Testis (tissue), 3 donors: ENCODE data around the gene UBASH3B. TPM values are rescaled to one million over a fixed set of nuclear protein-coding genes. Genes with fewer than 3 reads are reported as not detected.

Source experiments
- DNase-seq: peaks from one replicate; pipeline ENCODE4 v3.0.0-alpha.2; 2019
- H3K27ac ChIP-seq, 2 donors: fragments of 200-600 bp; sonication (generic); one replicate each; pipeline ENCODE4 v1.5.1; 2019
- H3K27me3 ChIP-seq: fragments of 200-600 bp; sonication (generic); one replicate; pipeline ENCODE4 v1.5.1; 2019
- H3K36me3 ChIP-seq: fragments of 200-600 bp; sonication (generic); one replicate; pipeline ENCODE4 v1.5.1; 2017; ENCODE audit warnings: low read depth; ENCODE audit errors: missing control alignments
- H3K4me1 ChIP-seq: fragments of 200-600 bp; sonication (generic); one replicate; pipeline ENCODE4 v1.5.1; 2019
- H3K4me3 ChIP-seq, 2 donors: fragments of 200-600 bp; sonication (generic); one replicate each; pipeline ENCODE4 v1.5.1; 2017 to 2019
- H3K9me3 ChIP-seq: fragments of 200-600 bp; sonication (generic); one replicate; pipeline ENCODE4 v1.5.1; 2017
- CTCF ChIP-seq, 3 experiments: fragments of 450-650 bp in 2 of 3; fragments of 200-600 bp in 1 of 3; sonication (generic) in 1 of 3; IDR thresholded peaks; one replicate each; pipeline ENCODE4 v1.5.1; 2016 to 2019; ENCODE audit warnings: antibody characterized with exemption in 3 of 3, mild to moderate bottlenecking in 2 of 3, moderate library complexity in 1 of 3
- POLR2A ChIP-seq: fragments of 450-650 bp; IDR thresholded peaks from one replicate; pipeline ENCODE4 v1.6.1; 2017; ENCODE audit warnings: antibody characterized with exemption, mild to moderate bottlenecking, moderate library complexity
- WGBS, 2 donors: methylation state at CpG; one replicate each; pipeline ENCODE4 v1.1.5; 2018; 5-methylcytosine and 5-hydroxymethylcytosine counted together
- intact Hi-C: fragments of 100-400 bp; cut with DNase I; formaldehyde crosslinking; loops from one replicate; pipeline ENCODE4 v1.15.1; 2023; ENCODE audit warnings: low total_unique reads
- polyA plus RNA-seq: library from polyadenylated mRNA; stranded (reverse); fragments of 350-450 nt; fragmentation: Illumina TruSeq; extraction: RNeasy Lipid Tissue Mini Kit (QIAGEN cat#74804); gene quantifications from one replicate; pipeline ENCODE4 v1.2.3, GENCODE V29; 2014; ENCODE audit warnings: low read depth, low replicate concordance; ENCODE audit not compliant: insufficient read depth
- total RNA-seq, 2 donors: library from RNA; depleted of rRNA; stranded (reverse); fragments of >200 nt; gene quantifications; one replicate each; pipeline ENCODE4 v1.2.3, GENCODE V29; 2016

The UBASH3B gene
- total and polyA plus RNA-seq, 3 donors from 2014 or later, result 3.9 to 20.4 (median 14.6) TPM

GRCh38 chr11:122698392-122698791 is 42.9 kb downstream of the UBASH3B start:
- intact Hi-C loops, result no loop called here
- H3K27ac ChIP-seq, result no peak overlapping the region
- 82 to 89% methylated on average over 3 of the region's 3 CpGs for WGBS, 2 donors
- TF ChIP-seq POLR2A (no peak), CTCF (IDR thresholded peaks at IDR 0.05) (no peak)
- H3K9me3 ChIP-seq, result no peaks in the 10 kb centered on the region
- H3K4me3 ChIP-seq, result no peak overlapping the region
- no peaks in the 10 kb centered on the region for H3K36me3 ChIP-seq
- no peak for DNase-seq
- H3K27me3 ChIP-seq, result no peaks in the 10 kb centered on the region
- no peaks in the 10 kb centered on the region for H3K4me1 ChIP-seq

GRCh38 chr11:122700666-122701065 is 45.1 kb downstream of the UBASH3B start:
- Histone ChIP-seq H3K36me3 (no peaks in the 10 kb centered on the region), H3K27ac (no peak overlapping the region), H3K9me3 (no peaks in the 10 kb centered on the region), H3K4me3 (no peak overlapping the region), H3K4me1 (no peaks in the 10 kb centered on the region), H3K27me3 (no peaks in the 10 kb centered on the region)
- TF ChIP-seq CTCF (IDR thresholded peaks at IDR 0.05) (no peak), POLR2A (no peak)
- intact Hi-C loops, result no loop called here
- 98% methylated on average over 3 of the region's 3 CpGs for WGBS, 2 donors
- DNase-seq, result no peak

GRCh38 chr11:122701143-122701542 is 45.6 kb downstream of the UBASH3B start:
- H3K27ac ChIP-seq, result no peak overlapping the region
- no peaks in the 10 kb centered on the region for H3K27me3 ChIP-seq
- no peaks in the 10 kb centered on the region for H3K4me1 ChIP-seq
- H3K9me3 ChIP-seq, result no peaks in the 10 kb centered on the region
- TF ChIP-seq CTCF (IDR thresholded peaks at IDR 0.05) (no peak), POLR2A (no peak)
- no peak for DNase-seq
- intact Hi-C loops, result no loop called here
- WGBS, 2 donors, result 66 to 71% methylated on average over 4 of the region's 4 CpGs
- no peak overlapping the region for H3K4me3 ChIP-seq
- no peaks in the 10 kb centered on the region for H3K36me3 ChIP-seq

- Histone ChIP-seq H3K27me3 (no peaks in the 10 kb centered on the region), H3K27ac (no peak overlapping the region), H3K4me3 (no peak overlapping the region), H3K4me1 (no peaks in the 10 kb centered on the region), H3K36me3 (no peaks in the 10 kb centered on the region), H3K9me3 (no peaks in the 10 kb centered on the region)
- no peak for TF ChIP-seq CTCF (IDR thresholded peaks at IDR 0.05)
- no peak for TF ChIP-seq POLR2A
- intact Hi-C loops, result no loop called here
- 88 to 95% methylated on average over 8 of the region's 8 CpGs for WGBS, 2 donors
- no peak for DNase-seq
Measured at GRCh38 chr11:122703541-122704272, 48.2 kb downstream of the UBASH3B start.

- no peaks in the 10 kb centered on the region for H3K27me3 ChIP-seq
- H3K27ac ChIP-seq, result no peak overlapping the region
- 93 to 94% methylated on average over 7 of the region's 7 CpGs for WGBS, 2 donors
- intact Hi-C loops, result no loop called here
- DNase-seq, result no peak
- H3K4me3 ChIP-seq, result no peak overlapping the region
- peaks cover 5% of the 10 kb centered on the region for H3K4me1 ChIP-seq
- H3K9me3 ChIP-seq, result no peaks in the 10 kb centered on the region
- no peaks in the 10 kb centered on the region for H3K36me3 ChIP-seq
- no peak for TF ChIP-seq POLR2A
- no peak for TF ChIP-seq CTCF (IDR thresholded peaks at IDR 0.05)
Measured at GRCh38 chr11:122705396-122705795, 49.9 kb downstream of the UBASH3B start.
